BE2C (cell line): Measurements from ENCODE around the gene ADAMTS16.

ENCODE experiments used
- DNase-seq: peaks from one replicate; pipeline ENCODE4 v3.0.0-alpha.2; 2020
- H3K27me3 ChIP-seq: fragments of 250-450 bp; sonication (Bioruptor Pico); 2 replicates; pipeline ENCODE4 v1.5.1; 2020; ENCODE audit warnings: mild to moderate bottlenecking
- H3K36me3 ChIP-seq: fragments of 250-450 bp; sonication (Bioruptor Pico); 2 replicates; pipeline ENCODE4 v1.5.1; 2020; ENCODE audit warnings: mild to moderate bottlenecking
- H3K4me1 ChIP-seq: fragments of 250-450 bp; sonication (Bioruptor Pico); 2 replicates; pipeline ENCODE4 v1.5.1; 2020
- H3K4me3 ChIP-seq: 2 replicates; pipeline ENCODE4 v1.5.1; 2011; ENCODE audit warnings: low read depth, low read length
- H3K9me3 ChIP-seq: fragments of 250-450 bp; sonication (Bioruptor Pico); 2 replicates; pipeline ENCODE4 v1.5.1; 2020
- CTCF ChIP-seq: IDR thresholded peaks from 2 replicates; pipeline ENCODE4 v1.5.1; 2012; ENCODE audit warnings: mild to moderate bottlenecking, low read depth, low read length

Gene ADAMTS16

GRCh38 chr5:5145651-5146529 is 5.8 kb downstream of the ADAMTS16 start:
- Histone ChIP-seq H3K9me3 (no peaks in the 10 kb centered on the region; the same call in 1 of the 2 replicates), H3K4me1 (no peaks in the 10 kb centered on the region), H3K4me3 (no peak overlapping the region), H3K27me3 (peaks cover 6% of the 10 kb centered on the region), H3K36me3 (no peaks in the 10 kb centered on the region)
- no peak for TF ChIP-seq CTCF
- no peak for DNase-seq

GRCh38 chr5:5146530-5147160 is 6.5 kb downstream of the ADAMTS16 start:
- H3K4me3 ChIP-seq: no peak overlapping the region
- no peaks in the 10 kb centered on the region; the same call in 1 of the 2 replicates for H3K9me3 ChIP-seq
- H3K36me3 ChIP-seq: no peaks in the 10 kb centered on the region
- no peaks in the 10 kb centered on the region for H3K27me3 ChIP-seq
- no peak for TF ChIP-seq CTCF
- H3K4me1 ChIP-seq: no peaks in the 10 kb centered on the region
- no peak for DNase-seq

- TF ChIP-seq CTCF: no peak
- Histone ChIP-seq H3K9me3 (no peaks in the 10 kb centered on the region; the same call in 1 of the 2 replicates), H3K4me3 (no peak overlapping the region), H3K36me3 (no peaks in the 10 kb centered on the region), H3K4me1 (no peaks in the 10 kb centered on the region), H3K27me3 (no peaks in the 10 kb centered on the region)
- DNase-seq: no peak
Measured at GRCh38 chr5:5149154-5149553, 9.0 kb downstream of the ADAMTS16 start.

- H3K4me3 ChIP-seq: no peak overlapping the region
- H3K27me3 ChIP-seq: no peaks in the 10 kb centered on the region
- H3K36me3 ChIP-seq: no peaks in the 10 kb centered on the region
- TF ChIP-seq CTCF: no peak
- H3K9me3 ChIP-seq: no peaks in the 10 kb centered on the region; the same call in 1 of the 2 replicates
- no peaks in the 10 kb centered on the region for H3K4me1 ChIP-seq
- no peak for DNase-seq
Measured at GRCh38 chr5:5150667-5151066, 10.5 kb downstream of the ADAMTS16 start.

GRCh38 chr5:5154733-5155132 is 14.6 kb downstream of the ADAMTS16 start:
- H3K36me3 ChIP-seq: no peaks in the 10 kb centered on the region
- no peak for TF ChIP-seq CTCF
- no peak for DNase-seq
- H3K9me3 ChIP-seq: no peaks in the 10 kb centered on the region; the same call in 1 of the 2 replicates
- no peak overlapping the region for H3K4me3 ChIP-seq
- H3K27me3 ChIP-seq: no peaks in the 10 kb centered on the region
- no peaks in the 10 kb centered on the region; the same call in 1 of the 2 replicates for H3K4me1 ChIP-seq

- no peaks in the 10 kb centered on the region; the same call in 1 of the 2 replicates for H3K4me1 ChIP-seq
- H3K9me3 ChIP-seq: no peaks in the 10 kb centered on the region; the same call in 1 of the 2 replicates
- no peak overlapping the region for H3K4me3 ChIP-seq
- TF ChIP-seq CTCF: no peak
- no peak for DNase-seq
- no peaks in the 10 kb centered on the region for H3K27me3 ChIP-seq
- no peaks in the 10 kb centered on the region for H3K36me3 ChIP-seq
Measured at GRCh38 chr5:5155617-5156016, 15.5 kb downstream of the ADAMTS16 start.
